ENCODE results near the gene SLC6A18. TPM values are rescaled to one million over a fixed set of nuclear protein-coding genes. Genes with fewer than 3 reads are reported as not detected.

Gene SLC6A18
- total and polyA plus RNA-seq, 2 of the 13 experiments (the other 11 are each of a cell fraction or from before 2014, with no cell fraction given), result not detected

DNA sequence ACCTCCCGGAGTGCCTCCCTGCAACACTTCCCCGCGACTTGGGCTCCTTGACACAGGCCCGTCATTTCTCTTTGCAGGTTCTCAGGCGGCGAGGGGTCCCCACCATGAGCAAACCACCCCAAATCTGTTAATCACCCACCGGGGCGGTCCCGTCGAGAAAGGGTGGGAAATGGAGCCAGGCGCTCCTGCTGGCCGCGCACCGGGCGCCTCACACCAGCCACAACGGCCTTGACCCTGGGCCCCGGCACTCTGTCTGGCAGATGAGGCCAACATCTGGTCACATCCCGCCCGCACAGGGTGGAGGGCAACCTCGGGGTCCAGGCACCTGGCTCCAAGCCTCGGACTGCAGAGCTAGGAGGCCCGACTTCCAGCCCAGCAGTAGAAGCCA, 70.5 kb downstream of the SLC6A18 start (continued):
- TF ChIP-seq, protein P1, sequence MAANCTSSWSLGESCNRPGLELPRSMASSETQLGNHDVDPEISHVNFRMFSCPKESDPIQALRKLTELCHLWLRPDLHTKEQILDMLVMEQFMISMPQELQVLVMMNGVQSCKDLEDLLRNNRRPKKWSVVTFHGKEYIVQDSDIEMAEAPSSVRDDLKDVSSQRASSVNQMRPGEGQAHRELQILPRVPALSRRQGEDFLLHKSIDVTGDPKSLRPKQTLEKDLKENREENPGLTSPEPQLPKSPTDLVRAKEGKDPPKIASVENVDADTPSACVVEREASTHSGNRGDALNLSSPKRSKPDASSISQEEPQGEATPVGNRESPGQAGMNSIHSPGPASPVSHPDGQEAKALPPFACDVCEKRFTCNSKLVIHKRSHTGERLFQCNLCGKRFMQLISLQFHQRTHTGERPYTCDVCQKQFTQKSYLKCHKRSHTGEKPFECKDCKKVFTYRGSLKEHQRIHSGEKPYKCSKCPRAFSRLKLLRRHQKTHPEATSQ (CRISPR knock-in tag; IDR thresholded peaks at IDR 0.05; ENCODE audit: borderline replicate concordance), result no peak
- TF ChIP-seq TAF1 (CRISPR knock-in tag; IDR thresholded peaks at IDR 0.05) (no peak), ZNF432 (CRISPR knock-in tag; IDR thresholded peaks at IDR 0.05; ENCODE audit: borderline replicate concordance) (no peak), RARA (CRISPR knock-in tag; IDR thresholded peaks at IDR 0.05) (peak; percentile 63), TCF7 (IDR thresholded peaks at IDR 0.05; ENCODE audit: low read depth) (no peak), NFIB (CRISPR knock-in tag; IDR thresholded peaks at IDR 0.05; ENCODE audit: borderline replicate concordance) (no peak)
- TF ChIP-seq, protein P2, sequence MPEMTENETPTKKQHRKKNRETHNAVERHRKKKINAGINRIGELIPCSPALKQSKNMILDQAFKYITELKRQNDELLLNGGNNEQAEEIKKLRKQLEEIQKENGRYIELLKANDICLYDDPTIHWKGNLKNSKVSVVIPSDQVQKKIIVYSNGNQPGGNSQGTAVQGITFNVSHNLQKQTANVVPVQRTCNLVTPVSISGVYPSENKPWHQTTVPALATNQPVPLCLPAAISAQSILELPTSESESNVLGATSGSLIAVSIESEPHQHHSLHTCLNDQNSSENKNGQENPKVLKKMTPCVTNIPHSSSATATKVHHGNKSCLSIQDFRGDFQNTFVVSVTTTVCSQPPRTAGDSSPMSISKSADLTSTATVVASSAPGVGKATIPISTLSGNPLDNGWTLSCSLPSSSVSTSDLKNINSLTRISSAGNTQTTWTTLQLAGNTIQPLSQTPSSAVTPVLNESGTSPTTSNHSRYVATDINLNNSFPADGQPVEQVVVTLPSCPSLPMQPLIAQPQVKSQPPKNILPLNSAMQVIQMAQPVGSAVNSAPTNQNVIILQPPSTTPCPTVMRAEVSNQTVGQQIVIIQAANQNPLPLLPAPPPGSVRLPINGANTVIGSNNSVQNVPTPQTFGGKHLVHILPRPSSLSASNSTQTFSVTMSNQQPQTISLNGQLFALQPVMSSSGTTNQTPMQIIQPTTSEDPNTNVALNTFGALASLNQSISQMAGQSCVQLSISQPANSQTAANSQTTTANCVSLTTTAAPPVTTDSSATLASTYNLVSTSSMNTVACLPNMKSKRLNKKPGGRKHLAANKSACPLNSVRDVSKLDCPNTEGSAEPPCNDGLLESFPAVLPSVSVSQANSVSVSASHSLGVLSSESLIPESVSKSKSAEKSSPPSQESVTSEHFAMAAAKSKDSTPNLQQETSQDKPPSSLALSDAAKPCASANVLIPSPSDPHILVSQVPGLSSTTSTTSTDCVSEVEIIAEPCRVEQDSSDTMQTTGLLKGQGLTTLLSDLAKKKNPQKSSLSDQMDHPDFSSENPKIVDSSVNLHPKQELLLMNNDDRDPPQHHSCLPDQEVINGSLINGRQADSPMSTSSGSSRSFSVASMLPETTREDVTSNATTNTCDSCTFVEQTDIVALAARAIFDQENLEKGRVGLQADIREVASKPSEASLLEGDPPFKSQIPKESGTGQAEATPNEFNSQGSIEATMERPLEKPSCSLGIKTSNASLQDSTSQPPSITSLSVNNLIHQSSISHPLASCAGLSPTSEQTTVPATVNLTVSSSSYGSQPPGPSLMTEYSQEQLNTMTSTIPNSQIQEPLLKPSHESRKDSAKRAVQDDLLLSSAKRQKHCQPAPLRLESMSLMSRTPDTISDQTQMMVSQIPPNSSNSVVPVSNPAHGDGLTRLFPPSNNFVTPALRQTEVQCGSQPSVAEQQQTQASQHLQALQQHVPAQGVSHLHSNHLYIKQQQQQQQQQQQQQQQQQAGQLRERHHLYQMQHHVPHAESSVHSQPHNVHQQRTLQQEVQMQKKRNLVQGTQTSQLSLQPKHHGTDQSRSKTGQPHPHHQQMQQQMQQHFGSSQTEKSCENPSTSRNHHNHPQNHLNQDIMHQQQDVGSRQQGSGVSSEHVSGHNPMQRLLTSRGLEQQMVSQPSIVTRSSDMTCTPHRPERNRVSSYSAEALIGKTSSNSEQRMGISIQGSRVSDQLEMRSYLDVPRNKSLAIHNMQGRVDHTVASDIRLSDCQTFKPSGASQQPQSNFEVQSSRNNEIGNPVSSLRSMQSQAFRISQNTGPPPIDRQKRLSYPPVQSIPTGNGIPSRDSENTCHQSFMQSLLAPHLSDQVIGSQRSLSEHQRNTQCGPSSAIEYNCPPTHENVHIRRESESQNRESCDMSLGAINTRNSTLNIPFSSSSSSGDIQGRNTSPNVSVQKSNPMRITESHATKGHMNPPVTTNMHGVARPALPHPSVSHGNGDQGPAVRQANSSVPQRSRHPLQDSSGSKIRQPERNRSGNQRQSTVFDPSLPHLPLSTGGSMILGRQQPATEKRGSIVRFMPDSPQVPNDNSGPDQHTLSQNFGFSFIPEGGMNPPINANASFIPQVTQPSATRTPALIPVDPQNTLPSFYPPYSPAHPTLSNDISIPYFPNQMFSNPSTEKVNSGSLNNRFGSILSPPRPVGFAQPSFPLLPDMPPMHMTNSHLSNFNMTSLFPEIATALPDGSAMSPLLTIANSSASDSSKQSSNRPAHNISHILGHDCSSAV (CRISPR knock-in tag; IDR thresholded peaks at IDR 0.05; ENCODE audit: borderline replicate concordance), result no peak
- TF ChIP-seq, protein P3, sequence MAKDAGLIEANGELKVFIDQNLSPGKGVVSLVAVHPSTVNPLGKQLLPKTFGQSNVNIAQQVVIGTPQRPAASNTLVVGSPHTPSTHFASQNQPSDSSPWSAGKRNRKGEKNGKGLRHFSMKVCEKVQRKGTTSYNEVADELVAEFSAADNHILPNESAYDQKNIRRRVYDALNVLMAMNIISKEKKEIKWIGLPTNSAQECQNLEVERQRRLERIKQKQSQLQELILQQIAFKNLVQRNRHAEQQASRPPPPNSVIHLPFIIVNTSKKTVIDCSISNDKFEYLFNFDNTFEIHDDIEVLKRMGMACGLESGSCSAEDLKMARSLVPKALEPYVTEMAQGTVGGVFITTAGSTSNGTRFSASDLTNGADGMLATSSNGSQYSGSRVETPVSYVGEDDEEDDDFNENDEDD (CRISPR knock-in tag; IDR thresholded peaks at IDR 0.05; ENCODE audit: borderline replicate concordance), result peak; percentile 46; the same call in 1 of the 2 replicates
- TF ChIP-seq, protein P4, sequence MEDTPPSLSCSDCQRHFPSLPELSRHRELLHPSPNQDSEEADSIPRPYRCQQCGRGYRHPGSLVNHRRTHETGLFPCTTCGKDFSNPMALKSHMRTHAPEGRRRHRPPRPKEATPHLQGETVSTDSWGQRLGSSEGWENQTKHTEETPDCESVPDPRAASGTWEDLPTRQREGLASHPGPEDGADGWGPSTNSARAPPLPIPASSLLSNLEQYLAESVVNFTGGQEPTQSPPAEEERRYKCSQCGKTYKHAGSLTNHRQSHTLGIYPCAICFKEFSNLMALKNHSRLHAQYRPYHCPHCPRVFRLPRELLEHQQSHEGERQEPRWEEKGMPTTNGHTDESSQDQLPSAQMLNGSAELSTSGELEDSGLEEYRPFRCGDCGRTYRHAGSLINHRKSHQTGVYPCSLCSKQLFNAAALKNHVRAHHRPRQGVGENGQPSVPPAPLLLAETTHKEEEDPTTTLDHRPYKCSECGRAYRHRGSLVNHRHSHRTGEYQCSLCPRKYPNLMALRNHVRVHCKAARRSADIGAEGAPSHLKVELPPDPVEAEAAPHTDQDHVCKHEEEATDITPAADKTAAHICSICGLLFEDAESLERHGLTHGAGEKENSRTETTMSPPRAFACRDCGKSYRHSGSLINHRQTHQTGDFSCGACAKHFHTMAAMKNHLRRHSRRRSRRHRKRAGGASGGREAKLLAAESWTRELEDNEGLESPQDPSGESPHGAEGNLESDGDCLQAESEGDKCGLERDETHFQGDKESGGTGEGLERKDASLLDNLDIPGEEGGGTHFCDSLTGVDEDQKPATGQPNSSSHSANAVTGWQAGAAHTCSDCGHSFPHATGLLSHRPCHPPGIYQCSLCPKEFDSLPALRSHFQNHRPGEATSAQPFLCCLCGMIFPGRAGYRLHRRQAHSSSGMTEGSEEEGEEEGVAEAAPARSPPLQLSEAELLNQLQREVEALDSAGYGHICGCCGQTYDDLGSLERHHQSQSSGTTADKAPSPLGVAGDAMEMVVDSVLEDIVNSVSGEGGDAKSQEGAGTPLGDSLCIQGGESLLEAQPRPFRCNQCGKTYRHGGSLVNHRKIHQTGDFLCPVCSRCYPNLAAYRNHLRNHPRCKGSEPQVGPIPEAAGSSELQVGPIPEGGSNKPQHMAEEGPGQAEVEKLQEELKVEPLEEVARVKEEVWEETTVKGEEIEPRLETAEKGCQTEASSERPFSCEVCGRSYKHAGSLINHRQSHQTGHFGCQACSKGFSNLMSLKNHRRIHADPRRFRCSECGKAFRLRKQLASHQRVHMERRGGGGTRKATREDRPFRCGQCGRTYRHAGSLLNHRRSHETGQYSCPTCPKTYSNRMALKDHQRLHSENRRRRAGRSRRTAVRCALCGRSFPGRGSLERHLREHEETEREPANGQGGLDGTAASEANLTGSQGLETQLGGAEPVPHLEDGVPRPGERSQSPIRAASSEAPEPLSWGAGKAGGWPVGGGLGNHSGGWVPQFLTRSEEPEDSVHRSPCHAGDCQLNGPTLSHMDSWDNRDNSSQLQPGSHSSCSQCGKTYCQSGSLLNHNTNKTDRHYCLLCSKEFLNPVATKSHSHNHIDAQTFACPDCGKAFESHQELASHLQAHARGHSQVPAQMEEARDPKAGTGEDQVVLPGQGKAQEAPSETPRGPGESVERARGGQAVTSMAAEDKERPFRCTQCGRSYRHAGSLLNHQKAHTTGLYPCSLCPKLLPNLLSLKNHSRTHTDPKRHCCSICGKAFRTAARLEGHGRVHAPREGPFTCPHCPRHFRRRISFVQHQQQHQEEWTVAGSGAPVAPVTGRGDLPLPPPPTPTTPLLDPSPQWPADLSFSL (CRISPR knock-in tag; IDR thresholded peaks at IDR 0.05), result no peak
- TF ChIP-seq, protein P5, sequence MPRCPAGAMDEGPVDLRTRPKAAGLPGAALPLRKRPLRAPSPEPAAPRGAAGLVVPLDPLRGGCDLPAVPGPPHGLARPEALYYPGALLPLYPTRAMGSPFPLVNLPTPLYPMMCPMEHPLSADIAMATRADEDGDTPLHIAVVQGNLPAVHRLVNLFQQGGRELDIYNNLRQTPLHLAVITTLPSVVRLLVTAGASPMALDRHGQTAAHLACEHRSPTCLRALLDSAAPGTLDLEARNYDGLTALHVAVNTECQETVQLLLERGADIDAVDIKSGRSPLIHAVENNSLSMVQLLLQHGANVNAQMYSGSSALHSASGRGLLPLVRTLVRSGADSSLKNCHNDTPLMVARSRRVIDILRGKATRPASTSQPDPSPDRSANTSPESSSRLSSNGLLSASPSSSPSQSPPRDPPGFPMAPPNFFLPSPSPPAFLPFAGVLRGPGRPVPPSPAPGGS (CRISPR knock-in tag; IDR thresholded peaks at IDR 0.05), result no peak

Measured in HepG2 (cell line).